Esophagus squamous epithelium (tissue), 5 donors: ENCODE measurements around the gene EVC. TPM values are rescaled to one million over a fixed set of nuclear protein-coding genes. Genes with fewer than 3 reads are reported as not detected.

Experiments used
- DNase-seq: peaks from one replicate; lab custom pipeline; 2025; lab: John Stamatoyannopoulos, UW
- H3K27ac ChIP-seq, 4 donors: fragments of 200-600 bp; sonication (generic); one replicate each; pipeline ENCODE4 v1.5.1; 2016 to 2019; ENCODE audit warnings: mild to moderate bottlenecking in 1 of 4
- H3K27me3 ChIP-seq, 4 donors: fragments of 200-600 bp; sonication (generic); 1 replicate in 3 of 4; 2 replicates in 1 of 4; pipeline versions ENCODE4 v1.5.1 to v1.6.0; 2017 to 2021; ENCODE audit warnings: antibody characterized with exemption in 1 of 4
- H3K36me3 ChIP-seq, 3 donors: fragments of 200-600 bp; sonication (generic); one replicate each; pipeline ENCODE4 v1.5.1; 2016 to 2019
- H3K4me1 ChIP-seq, 3 donors: fragments of 200-600 bp; sonication (generic); one replicate each; pipeline ENCODE4 v1.5.1; 2017 to 2019
- H3K4me3 ChIP-seq, 4 donors: fragments of 200-600 bp; sonication (generic); 1 replicate in 3 of 4; 2 replicates in 1 of 4; pipeline ENCODE4 v1.5.1; 2016 to 2019; ENCODE audit warnings: mild to moderate bottlenecking in 2 of 4, moderate library complexity in 1 of 4
- H3K9me3 ChIP-seq, 3 donors: fragments of 200-600 bp; sonication (generic); one replicate each; pipeline ENCODE4 v1.5.1; 2016 to 2019
- POLR2A ChIP-seq, 4 donors: fragments of 450-650 bp; IDR thresholded peaks; one replicate each; pipeline ENCODE4 v1.6.1; 2017; ENCODE audit warnings: antibody characterized with exemption in 4 of 4, mild to moderate bottlenecking in 4 of 4, moderate library complexity in 3 of 4
- WGBS, 2 donors: methylation state at CpG; one replicate each; pipeline ENCODE4 v1.1.5; 2018; 5-methylcytosine and 5-hydroxymethylcytosine counted together
- intact Hi-C: fragments of 100-400 bp; cut with DNase I; formaldehyde crosslinking; loops from one replicate; pipeline ENCODE4 v1.15.0; 2022
- total RNA-seq, 4 donors: library from RNA; depleted of rRNA; stranded (reverse); fragments of >200 nt; gene quantifications; one replicate each; pipeline ENCODE4 v1.1.0, GENCODE V29; 2016
- TF ChIP-seq, protein P1 (sequence below), 6 experiments: fragments of 450-650 bp in 4 of 6; fragments of 200-600 bp in 2 of 6; sonication (generic) in 2 of 6; IDR thresholded peaks; one replicate each; pipeline ENCODE4 v1.5.1; 2016 to 2019; ENCODE audit warnings: antibody characterized with exemption in 6 of 6, mild to moderate bottlenecking in 4 of 6, moderate library complexity in 4 of 6
- donor health status: DM: yes; HTN: yes; CAD: no.

EVC gene
- total RNA-seq, 4 donors from 2014 or later, result 4.2 to 17.2 (median 6.3) TPM

DNA sequence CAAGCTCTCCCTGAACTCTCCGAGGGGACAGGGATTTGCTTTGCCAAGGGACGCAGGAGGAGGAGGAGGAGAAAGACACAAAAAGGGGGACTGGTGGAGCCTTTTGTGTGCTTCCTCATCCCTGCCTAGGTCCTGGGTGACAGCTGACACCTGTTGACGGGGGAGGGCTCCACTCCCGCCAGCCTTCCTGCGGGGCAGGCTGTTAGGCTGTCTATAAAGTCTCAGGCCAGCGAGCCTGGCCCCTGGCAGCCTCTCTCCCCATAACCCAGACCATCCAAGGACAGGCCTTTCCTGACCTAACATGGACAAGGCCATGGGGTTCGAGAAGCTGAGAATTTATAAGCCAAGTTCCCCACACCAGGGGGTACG lies 1.8 kb upstream of the EVC start:
- DNase-seq, result no peak
- H3K4me1 ChIP-seq, result peaks cover 32 to 74% (median 34%) of the 10 kb centered on the region in 3 donors
- intact Hi-C loops, result no loop called here
- 71 to 84% methylated on average over 2 to 5 of the region's 8 CpGs for WGBS, 2 donors
- no peak for TF ChIP-seq POLR2A (IDR thresholded peaks at IDR 0.05)
- TF ChIP-seq, protein P1, sequence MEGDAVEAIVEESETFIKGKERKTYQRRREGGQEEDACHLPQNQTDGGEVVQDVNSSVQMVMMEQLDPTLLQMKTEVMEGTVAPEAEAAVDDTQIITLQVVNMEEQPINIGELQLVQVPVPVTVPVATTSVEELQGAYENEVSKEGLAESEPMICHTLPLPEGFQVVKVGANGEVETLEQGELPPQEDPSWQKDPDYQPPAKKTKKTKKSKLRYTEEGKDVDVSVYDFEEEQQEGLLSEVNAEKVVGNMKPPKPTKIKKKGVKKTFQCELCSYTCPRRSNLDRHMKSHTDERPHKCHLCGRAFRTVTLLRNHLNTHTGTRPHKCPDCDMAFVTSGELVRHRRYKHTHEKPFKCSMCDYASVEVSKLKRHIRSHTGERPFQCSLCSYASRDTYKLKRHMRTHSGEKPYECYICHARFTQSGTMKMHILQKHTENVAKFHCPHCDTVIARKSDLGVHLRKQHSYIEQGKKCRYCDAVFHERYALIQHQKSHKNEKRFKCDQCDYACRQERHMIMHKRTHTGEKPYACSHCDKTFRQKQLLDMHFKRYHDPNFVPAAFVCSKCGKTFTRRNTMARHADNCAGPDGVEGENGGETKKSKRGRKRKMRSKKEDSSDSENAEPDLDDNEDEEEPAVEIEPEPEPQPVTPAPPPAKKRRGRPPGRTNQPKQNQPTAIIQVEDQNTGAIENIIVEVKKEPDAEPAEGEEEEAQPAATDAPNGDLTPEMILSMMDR (IDR thresholded peaks at IDR 0.05), result no peak
- H3K27me3 ChIP-seq, result peaks cover 0 to 13% (median 0%) of the 10 kb centered on the region in 4 donors
- H3K36me3 ChIP-seq, result peaks cover 0 to 4% (median 0%) of the 10 kb centered on the region in 3 donors
- peak overlapping the region; percentile 84 to 89 (median 86) for H3K27ac ChIP-seq
- peak overlapping the region in 1 of 4 donors; percentile 88 for H3K4me3 ChIP-seq
- H3K9me3 ChIP-seq, result no peaks in the 10 kb centered on the region

GRCh38 chr4:5710065-5710960 lies 688 bp upstream of the EVC start:
- intact Hi-C loops, result no loop called here
- DNase-seq, result no peak
- Histone ChIP-seq H3K9me3 (peaks cover 0 to 5% (median 0%) of the 10 kb centered on the region in 3 donors), H3K27ac (peak overlapping the region; percentile 72 to 89 (median 86)), H3K4me3 (peak overlapping the region; percentile 38 to 77 (median 56)), H3K4me1 (peaks cover 32 to 69% (median 34%) of the 10 kb centered on the region in 3 donors), H3K27me3 (peaks cover 0 to 13% (median 0%) of the 10 kb centered on the region in 4 donors), H3K36me3 (no peaks in the 10 kb centered on the region)
- WGBS, 2 donors, result 13% methylated on average over 10 of the region's 13 CpGs
- no peak for TF ChIP-seq POLR2A (IDR thresholded peaks at IDR 0.05)
- TF ChIP-seq, protein P1 (IDR thresholded peaks at IDR 0.05), result peak in 4 of 6 experiments; percentile 10 to 46 (median 32)

GRCh38 chr4:5711479-5712184 lies 631 bp downstream of the EVC start:
- peaks cover 29 to 60% (median 32%) of the 10 kb centered on the region in 3 donors for H3K4me1 ChIP-seq
- H3K36me3 ChIP-seq, result no peaks in the 10 kb centered on the region
- H3K4me3 ChIP-seq, result peak overlapping the region; percentile 38 to 77 (median 56)
- WGBS, 2 donors, result 50 to 67% methylated on average over 3 to 6 of the region's 52 CpGs
- TF ChIP-seq POLR2A (IDR thresholded peaks at IDR 0.05), result no peak
- TF ChIP-seq, protein P1 (IDR thresholded peaks at IDR 0.05), result no peak
- H3K27me3 ChIP-seq, result peaks cover 0 to 13% (median 0%) of the 10 kb centered on the region in 4 donors
- peaks cover 0 to 7% (median 0%) of the 10 kb centered on the region in 3 donors for H3K9me3 ChIP-seq
- no peak for DNase-seq
- intact Hi-C loops, result no loop called here
- peak overlapping the region; percentile 72 to 89 (median 86) for H3K27ac ChIP-seq

DNA sequence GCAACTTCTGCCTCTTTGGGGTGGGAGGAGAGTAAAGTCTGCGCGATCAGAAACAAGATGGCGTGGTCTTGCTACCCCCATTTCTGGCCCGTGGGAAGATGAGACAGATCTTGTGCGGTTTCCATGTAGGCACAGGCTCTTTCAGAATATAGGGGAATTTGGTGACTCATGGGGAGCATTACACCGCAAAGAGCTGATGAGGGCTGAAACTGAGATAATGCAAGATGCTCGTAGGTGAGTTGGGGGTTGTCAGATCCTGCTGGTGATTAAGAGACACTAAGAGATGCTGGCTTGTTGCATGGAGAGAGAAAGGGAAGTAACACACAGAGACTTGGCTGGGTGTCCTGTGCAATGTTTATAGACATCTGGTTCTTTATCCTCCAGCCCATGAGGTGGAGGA lies 1.5 kb downstream of the EVC start:
- no peak for TF ChIP-seq POLR2A (IDR thresholded peaks at IDR 0.05)
- TF ChIP-seq, protein P1 (IDR thresholded peaks at IDR 0.05), result no peak
- WGBS, 2 donors, result 69 to 70% methylated on average over 7 of the region's 7 CpGs
- intact Hi-C loops, result no loop called here
- Histone ChIP-seq H3K27me3 (peaks cover 0 to 13% (median 0%) of the 10 kb centered on the region in 4 donors), H3K36me3 (no peaks in the 10 kb centered on the region), H3K4me3 (peak overlapping the region in 2 of 4 donors; percentile 59 to 77), H3K9me3 (peaks cover 0 to 7% (median 0%) of the 10 kb centered on the region in 3 donors), H3K27ac (no peak overlapping the region), H3K4me1 (peaks cover 21 to 51% (median 23%) of the 10 kb centered on the region in 3 donors)
- DNase-seq, result no peak
